Measurements from ENCODE around the gene SPIRE1.

DNA sequence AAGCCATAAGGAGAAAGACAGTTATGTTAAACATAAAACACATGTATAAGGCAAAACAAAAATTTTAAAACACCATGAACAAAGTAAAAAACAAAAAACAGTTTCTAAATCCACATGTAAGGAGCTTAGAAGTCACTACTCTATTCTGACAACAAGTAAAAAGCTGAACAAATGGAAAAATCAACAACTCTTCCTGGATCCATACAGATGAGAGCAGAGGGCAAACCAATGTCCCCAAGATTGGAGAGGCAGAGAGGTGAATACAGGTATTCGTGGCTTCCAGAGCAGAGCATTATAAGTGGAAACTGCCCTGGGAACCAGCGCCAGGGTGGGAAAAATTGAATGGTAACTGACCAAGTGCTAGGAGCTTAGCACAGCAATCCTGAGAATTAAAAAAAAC lies 93.5 kb downstream of the SPIRE1 start:
- TF ChIP-seq, protein P1, sequence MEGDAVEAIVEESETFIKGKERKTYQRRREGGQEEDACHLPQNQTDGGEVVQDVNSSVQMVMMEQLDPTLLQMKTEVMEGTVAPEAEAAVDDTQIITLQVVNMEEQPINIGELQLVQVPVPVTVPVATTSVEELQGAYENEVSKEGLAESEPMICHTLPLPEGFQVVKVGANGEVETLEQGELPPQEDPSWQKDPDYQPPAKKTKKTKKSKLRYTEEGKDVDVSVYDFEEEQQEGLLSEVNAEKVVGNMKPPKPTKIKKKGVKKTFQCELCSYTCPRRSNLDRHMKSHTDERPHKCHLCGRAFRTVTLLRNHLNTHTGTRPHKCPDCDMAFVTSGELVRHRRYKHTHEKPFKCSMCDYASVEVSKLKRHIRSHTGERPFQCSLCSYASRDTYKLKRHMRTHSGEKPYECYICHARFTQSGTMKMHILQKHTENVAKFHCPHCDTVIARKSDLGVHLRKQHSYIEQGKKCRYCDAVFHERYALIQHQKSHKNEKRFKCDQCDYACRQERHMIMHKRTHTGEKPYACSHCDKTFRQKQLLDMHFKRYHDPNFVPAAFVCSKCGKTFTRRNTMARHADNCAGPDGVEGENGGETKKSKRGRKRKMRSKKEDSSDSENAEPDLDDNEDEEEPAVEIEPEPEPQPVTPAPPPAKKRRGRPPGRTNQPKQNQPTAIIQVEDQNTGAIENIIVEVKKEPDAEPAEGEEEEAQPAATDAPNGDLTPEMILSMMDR (IDR thresholded peaks at IDR 0.05): no peak
- no peak for TF ChIP-seq POLR2A (IDR thresholded peaks at IDR 0.05)
- TF ChIP-seq EP300 (IDR thresholded peaks at IDR 0.05): no peak

Measured in tibial nerve (tissue), 4 donors.